ENCODE results near the gene TRPC1.
"Not testable (repeated sequence)": the region's sequence is repeated elsewhere in the genome, so short reads cannot be mapped to it uniquely, and the experiment has no call there.

Gene TRPC1

GRCh38 chr3:142723968-142724681 is at the start of gene TRPC1:
TRPC1 (plus strand) TSS chr3:142724034; CDS start chr3:142724560, 526 bp downstream.
- DNase-seq (ENCODE audit: low read depth in 2 of 2), result peak; percentile 49 to 55

GRCh38 chr3:142676151-142676550 is 47.7 kb upstream of the TRPC1 start:
- no peak for DNase-seq (ENCODE audit: low read depth in 2 of 2)

- no peak for DNase-seq (ENCODE audit: low read depth in 2 of 2)
These were observed 43.1 kb upstream of the TRPC1 start for GRCh38 chr3:142680710-142681109.

- no peak for DNase-seq (ENCODE audit: low read depth in 2 of 2)
These were observed 33.2 kb upstream of the TRPC1 start for GRCh38 chr3:142690613-142691012.

GRCh38 chr3:142691527-142691926 is 32.3 kb upstream of the TRPC1 start:
- DNase-seq (ENCODE audit: low read depth in 2 of 2), result no peak

- DNase-seq (ENCODE audit: low read depth in 2 of 2), result no peak
These were observed 30.5 kb upstream of the TRPC1 start for GRCh38 chr3:142693136-142693853.

- no peak for DNase-seq (ENCODE audit: low read depth in 2 of 2)
These were observed 29.6 kb upstream of the TRPC1 start for GRCh38 chr3:142694225-142694624.

- no peak for DNase-seq (ENCODE audit: low read depth in 2 of 2)
These were observed 18.6 kb upstream of the TRPC1 start for GRCh38 chr3:142705198-142705597.

GRCh38 chr3:142706321-142707127 is 17.3 kb upstream of the TRPC1 start:
- DNase-seq (ENCODE audit: low read depth in 2 of 2), result no peak

- DNase-seq (ENCODE audit: low read depth in 2 of 2), result no peak
These were observed 14.6 kb upstream of the TRPC1 start for GRCh38 chr3:142709207-142709606.

GRCh38 chr3:142714882-142715281 is 9.0 kb upstream of the TRPC1 start:
- DNase-seq (ENCODE audit: low read depth in 2 of 2), result not testable (repeated sequence)

- DNase-seq (ENCODE audit: low read depth in 2 of 2), result no peak
These were observed 7.7 kb upstream of the TRPC1 start for GRCh38 chr3:142716102-142716501.

- no peak for DNase-seq (ENCODE audit: low read depth in 2 of 2)
These were observed 218 bp upstream of the TRPC1 start for GRCh38 chr3:142723665-142723967.

- DNase-seq (ENCODE audit: low read depth in 2 of 2), result peak in 1 of 2 donors; percentile 0
These were observed 985 bp downstream of the TRPC1 start for GRCh38 chr3:142724682-142725356.

- DNase-seq (ENCODE audit: low read depth in 2 of 2), result no peak
These were observed 1.5 kb downstream of the TRPC1 start for GRCh38 chr3:142725357-142725739.

GRCh38 chr3:142726017-142726416 is 2.2 kb downstream of the TRPC1 start:
- DNase-seq (ENCODE audit: low read depth in 2 of 2), result no peak

- no peak for DNase-seq (ENCODE audit: low read depth in 2 of 2)
These were observed 8.2 kb downstream of the TRPC1 start for GRCh38 chr3:142732066-142732465.

- no peak for DNase-seq (ENCODE audit: low read depth in 2 of 2)
These were observed 11.0 kb downstream of the TRPC1 start for GRCh38 chr3:142734834-142735233.

- no peak for DNase-seq (ENCODE audit: low read depth in 2 of 2)
These were observed 11.6 kb downstream of the TRPC1 start for GRCh38 chr3:142735462-142735861.

GRCh38 chr3:142738396-142738795 is 14.6 kb downstream of the TRPC1 start:
- DNase-seq (ENCODE audit: low read depth in 2 of 2), result no peak

- no peak for DNase-seq (ENCODE audit: low read depth in 2 of 2)
These were observed 22.8 kb downstream of the TRPC1 start for GRCh38 chr3:142746646-142747045.

- not testable (repeated sequence) for DNase-seq (ENCODE audit: low read depth in 2 of 2)
These were observed 26.7 kb downstream of the TRPC1 start for GRCh38 chr3:142750531-142750930.

Measured in stimulated activated CD8-positive, alpha-beta memory T cell treated with anti-CD3 and anti-CD28 coated beads, Interleukin-15, amount 100 ng/mL, for 4 hours (primary cell).